Activated naive CD8-positive, alpha-beta T cell (primary cell): ENCODE results near the gene XIRP1.

Source experiments
- H3K27ac Mint-ChIP-seq: one replicate; pipeline ENCODE4 v1.8.0; 2021; ENCODE audit warnings: mixed read lengths
- H3K27me3 Mint-ChIP-seq: one replicate; pipeline ENCODE4 v1.8.0; 2021; ENCODE audit warnings: mixed read lengths
- H3K36me3 Mint-ChIP-seq: one replicate; pipeline ENCODE4 v1.8.0; 2021; ENCODE audit warnings: mixed read lengths
- H3K4me1 Mint-ChIP-seq: one replicate; pipeline ENCODE4 v1.8.0; 2021; ENCODE audit warnings: low read depth, mixed read lengths
- H3K4me3 Mint-ChIP-seq: one replicate; pipeline ENCODE4 v1.8.0; 2021; ENCODE audit warnings: mild to moderate bottlenecking, mixed read lengths
- H3K9me3 Mint-ChIP-seq: one replicate; pipeline ENCODE4 v1.8.0; 2021; ENCODE audit warnings: low read depth, mixed read lengths

Gene XIRP1

GRCh38 chr3:39137991-39138803 lies 54.2 kb downstream of the XIRP1 start:
- peak overlapping the region; percentile 28 for H3K27ac Mint-ChIP-seq
- no peak overlapping the region for H3K4me3 Mint-ChIP-seq
- no peaks in the 10 kb centered on the region for H3K9me3 Mint-ChIP-seq
- peaks cover 7% of the 10 kb centered on the region for H3K36me3 Mint-ChIP-seq
- H3K4me1 Mint-ChIP-seq = peaks cover 28% of the 10 kb centered on the region
- no peaks in the 10 kb centered on the region for H3K27me3 Mint-ChIP-seq

- H3K4me3 Mint-ChIP-seq = no peak overlapping the region
- peaks cover 24% of the 10 kb centered on the region for H3K4me1 Mint-ChIP-seq
- no peak overlapping the region for H3K27ac Mint-ChIP-seq
- H3K27me3 Mint-ChIP-seq = no peaks in the 10 kb centered on the region
- H3K36me3 Mint-ChIP-seq = peaks cover 5% of the 10 kb centered on the region
- no peaks in the 10 kb centered on the region for H3K9me3 Mint-ChIP-seq
These were observed 54.9 kb downstream of the XIRP1 start for GRCh38 chr3:39137435-39137936.

- Mint-ChIP-seq H3K27ac (no peak overlapping the region), H3K4me1 (peaks cover 23% of the 10 kb centered on the region), H3K36me3 (peaks cover 5% of the 10 kb centered on the region), H3K9me3 (no peaks in the 10 kb centered on the region), H3K4me3 (no peak overlapping the region), H3K27me3 (no peaks in the 10 kb centered on the region)
These were observed 55.6 kb downstream of the XIRP1 start for GRCh38 chr3:39136533-39137434.

- Mint-ChIP-seq H3K27ac (no peak overlapping the region), H3K36me3 (peaks cover 3% of the 10 kb centered on the region), H3K27me3 (no peaks in the 10 kb centered on the region), H3K4me3 (no peak overlapping the region), H3K9me3 (no peaks in the 10 kb centered on the region), H3K4me1 (peaks cover 14% of the 10 kb centered on the region)
These were observed 57.1 kb downstream of the XIRP1 start for GRCh38 chr3:39135170-39135805.

- Mint-ChIP-seq H3K27ac (no peak overlapping the region), H3K27me3 (no peaks in the 10 kb centered on the region)
These were observed 58.1 kb downstream of the XIRP1 start for GRCh38 chr3:39134305-39134704.

GRCh38 chr3:39133822-39134221 lies 58.6 kb downstream of the XIRP1 start:
- Mint-ChIP-seq H3K4me3 (no peak overlapping the region), H3K27ac (peak overlapping the region; percentile 34), H3K27me3 (no peaks in the 10 kb centered on the region), H3K9me3 (no peaks in the 10 kb centered on the region), H3K4me1 (peaks cover 7% of the 10 kb centered on the region), H3K36me3 (peaks cover 3% of the 10 kb centered on the region)

More at GRCh38 chr3:39134305-39134704, 58.1 kb downstream of the XIRP1 start:
- no peak overlapping the region for H3K4me3 Mint-ChIP-seq
- H3K9me3 Mint-ChIP-seq = no peaks in the 10 kb centered on the region
- H3K4me1 Mint-ChIP-seq = peaks cover 8% of the 10 kb centered on the region
- peaks cover 3% of the 10 kb centered on the region for H3K36me3 Mint-ChIP-seq
